GM12873 (cell line): ENCODE data around the gene MYO16.

Experiments
- TF ChIP-seq, protein P1 (sequence below): IDR thresholded peaks from 2 replicates; pipeline ENCODE4 v1.5.1; 2012; ENCODE audit warnings: low read depth, mild to moderate bottlenecking, moderate library complexity, low read length, control low read depth; ENCODE audit not compliant: insufficient read depth; ENCODE audit errors: missing control alignments

Gene MYO16

DNA sequence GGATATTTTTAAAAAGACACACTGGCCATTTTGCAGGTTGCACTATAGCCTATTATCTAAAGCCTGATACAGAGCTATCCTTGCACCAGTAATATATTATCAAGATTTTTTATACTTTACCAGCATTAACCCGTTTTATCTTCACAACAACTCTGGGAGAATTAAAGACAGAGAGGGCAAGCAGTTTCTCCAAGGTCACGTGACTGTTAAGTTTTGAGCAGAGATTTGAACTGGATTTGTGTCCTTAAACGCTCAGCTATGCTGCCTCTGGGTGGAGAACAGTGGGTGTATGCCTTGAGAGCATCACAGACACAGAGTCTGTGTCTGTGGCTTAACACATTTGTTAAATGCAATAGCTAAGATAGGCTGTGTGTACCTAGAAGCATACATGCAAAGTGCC is 147.2 kb downstream of the MYO16 start:
- TF ChIP-seq, protein P1, sequence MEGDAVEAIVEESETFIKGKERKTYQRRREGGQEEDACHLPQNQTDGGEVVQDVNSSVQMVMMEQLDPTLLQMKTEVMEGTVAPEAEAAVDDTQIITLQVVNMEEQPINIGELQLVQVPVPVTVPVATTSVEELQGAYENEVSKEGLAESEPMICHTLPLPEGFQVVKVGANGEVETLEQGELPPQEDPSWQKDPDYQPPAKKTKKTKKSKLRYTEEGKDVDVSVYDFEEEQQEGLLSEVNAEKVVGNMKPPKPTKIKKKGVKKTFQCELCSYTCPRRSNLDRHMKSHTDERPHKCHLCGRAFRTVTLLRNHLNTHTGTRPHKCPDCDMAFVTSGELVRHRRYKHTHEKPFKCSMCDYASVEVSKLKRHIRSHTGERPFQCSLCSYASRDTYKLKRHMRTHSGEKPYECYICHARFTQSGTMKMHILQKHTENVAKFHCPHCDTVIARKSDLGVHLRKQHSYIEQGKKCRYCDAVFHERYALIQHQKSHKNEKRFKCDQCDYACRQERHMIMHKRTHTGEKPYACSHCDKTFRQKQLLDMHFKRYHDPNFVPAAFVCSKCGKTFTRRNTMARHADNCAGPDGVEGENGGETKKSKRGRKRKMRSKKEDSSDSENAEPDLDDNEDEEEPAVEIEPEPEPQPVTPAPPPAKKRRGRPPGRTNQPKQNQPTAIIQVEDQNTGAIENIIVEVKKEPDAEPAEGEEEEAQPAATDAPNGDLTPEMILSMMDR: no peak

DNA sequence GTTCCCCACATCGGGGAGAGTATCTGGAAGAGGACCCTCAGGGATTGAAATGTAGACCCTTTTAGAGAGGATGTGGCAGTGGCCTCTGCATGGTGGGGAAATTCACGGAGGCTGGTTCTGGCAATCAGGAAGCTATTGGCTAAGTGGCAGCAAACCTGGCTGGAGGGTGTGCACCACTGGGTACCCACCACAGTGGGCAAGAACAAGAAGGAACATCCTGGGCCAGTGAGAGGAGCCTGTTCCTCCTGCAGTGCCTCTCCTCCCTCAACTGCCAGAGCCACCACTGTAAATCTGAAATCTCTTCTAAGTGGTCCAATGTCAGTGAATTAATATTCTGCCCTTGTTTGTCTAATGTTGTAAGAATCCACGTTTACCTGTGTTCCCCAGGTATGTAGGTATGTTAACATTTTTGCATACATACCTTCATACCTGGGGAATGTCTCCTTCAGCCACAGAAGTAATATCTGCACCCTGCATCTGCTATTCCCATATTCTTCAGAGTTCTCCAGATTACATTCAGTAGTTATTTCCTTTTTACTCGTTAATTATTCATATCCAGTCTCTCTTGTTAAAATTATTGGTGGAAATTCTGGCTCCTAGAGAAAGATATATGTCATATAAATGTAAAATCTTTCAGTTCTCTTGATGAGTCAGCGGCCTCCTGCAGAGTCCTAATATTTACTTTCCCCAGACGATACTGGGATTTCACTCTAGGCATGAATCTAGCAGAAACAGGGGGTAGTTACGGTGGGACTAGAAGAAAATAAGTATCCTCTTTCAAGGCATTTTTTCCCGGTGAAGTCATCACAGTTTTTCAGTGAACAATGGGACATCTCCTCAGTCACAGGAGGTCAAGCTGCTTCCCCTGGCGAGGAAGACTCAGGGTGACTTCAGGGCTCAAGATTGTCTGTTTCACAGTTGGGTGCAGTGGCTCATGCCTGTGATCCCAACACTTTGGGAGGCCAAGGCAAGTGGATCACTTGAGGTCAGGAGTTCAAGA is 148.3 kb downstream of the MYO16 start:
- TF ChIP-seq, protein P1: no peak

DNA sequence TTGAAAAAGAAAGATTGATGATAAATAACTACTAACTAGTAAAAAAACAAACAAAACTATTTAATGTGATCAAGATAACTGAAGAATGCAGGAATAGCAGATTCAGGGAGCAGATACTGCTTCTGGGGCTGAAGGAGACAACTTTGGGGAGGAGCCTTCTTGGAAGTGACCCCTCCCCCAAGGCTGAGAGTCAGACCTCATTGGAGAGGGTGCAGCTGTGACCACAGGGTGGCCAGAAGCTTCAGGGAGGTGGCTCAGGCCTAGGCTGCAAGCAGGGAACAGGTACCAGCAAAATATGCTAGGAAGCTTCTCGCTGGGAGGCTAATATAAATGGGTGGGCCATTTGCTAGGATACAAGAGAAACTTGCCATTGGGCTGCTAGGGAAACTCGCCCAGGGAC is 149.9 kb downstream of the MYO16 start:
- TF ChIP-seq, protein P1: no peak

DNA sequence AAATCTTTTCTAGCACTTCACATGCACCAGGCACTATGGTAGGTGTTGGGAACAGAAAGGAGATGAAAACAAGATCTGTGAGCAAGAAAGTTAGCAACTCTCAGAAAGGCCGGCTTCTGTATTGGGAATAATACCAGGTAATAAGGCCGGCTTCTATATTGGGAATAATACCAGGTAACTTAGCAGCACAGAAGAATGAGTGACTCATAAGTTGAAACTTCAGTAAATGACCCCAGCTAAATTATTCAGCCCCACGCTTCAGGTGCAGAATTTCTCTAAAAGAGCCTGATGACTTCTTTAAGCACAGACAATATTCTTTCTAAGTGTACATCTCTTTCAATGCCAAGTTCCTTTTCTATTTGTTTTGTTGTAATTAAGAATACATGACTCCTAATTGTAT is 151.3 kb downstream of the MYO16 start:
- TF ChIP-seq, protein P1: no peak

DNA sequence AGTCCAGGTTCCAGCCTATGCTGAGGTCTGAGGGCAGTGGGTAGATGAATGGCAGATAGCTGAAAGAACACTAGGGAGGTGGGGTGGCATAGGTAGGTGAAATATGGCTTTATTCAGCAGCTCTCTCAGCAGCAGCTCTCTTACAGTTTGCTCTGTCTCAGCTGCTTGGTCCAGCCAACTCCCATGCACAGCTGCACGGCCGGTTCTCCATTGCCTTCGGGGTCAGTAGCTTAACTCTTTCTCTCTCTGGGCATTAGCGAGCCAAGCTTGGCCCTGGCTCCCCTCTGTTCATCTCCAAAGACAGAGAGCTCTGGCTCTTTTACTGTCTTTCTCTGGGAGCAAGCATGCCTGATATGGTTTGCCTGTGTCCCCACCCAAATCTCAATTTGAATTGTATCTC is 151.9 kb downstream of the MYO16 start:
- TF ChIP-seq, protein P1: no peak

DNA sequence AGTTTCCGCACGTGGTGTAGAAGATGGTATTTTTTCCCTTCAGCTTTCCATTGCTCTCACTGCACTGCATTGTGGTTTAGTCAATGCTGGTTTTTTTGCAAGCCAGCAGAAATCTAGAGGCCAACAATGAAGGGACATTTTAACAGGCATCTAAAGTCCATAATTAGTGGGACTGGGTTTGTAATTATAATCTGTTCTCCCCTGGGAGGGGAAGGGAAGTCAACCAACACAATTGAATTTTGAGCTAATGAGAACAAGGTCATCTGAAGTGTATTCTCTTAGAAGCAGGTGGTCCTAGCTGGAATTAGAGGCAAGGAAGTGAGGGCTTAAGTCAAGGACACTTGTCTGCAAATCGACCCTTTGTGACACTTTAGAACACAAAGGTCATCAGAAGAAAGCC is 156.4 kb downstream of the MYO16 start:
- TF ChIP-seq, protein P1: no peak

DNA sequence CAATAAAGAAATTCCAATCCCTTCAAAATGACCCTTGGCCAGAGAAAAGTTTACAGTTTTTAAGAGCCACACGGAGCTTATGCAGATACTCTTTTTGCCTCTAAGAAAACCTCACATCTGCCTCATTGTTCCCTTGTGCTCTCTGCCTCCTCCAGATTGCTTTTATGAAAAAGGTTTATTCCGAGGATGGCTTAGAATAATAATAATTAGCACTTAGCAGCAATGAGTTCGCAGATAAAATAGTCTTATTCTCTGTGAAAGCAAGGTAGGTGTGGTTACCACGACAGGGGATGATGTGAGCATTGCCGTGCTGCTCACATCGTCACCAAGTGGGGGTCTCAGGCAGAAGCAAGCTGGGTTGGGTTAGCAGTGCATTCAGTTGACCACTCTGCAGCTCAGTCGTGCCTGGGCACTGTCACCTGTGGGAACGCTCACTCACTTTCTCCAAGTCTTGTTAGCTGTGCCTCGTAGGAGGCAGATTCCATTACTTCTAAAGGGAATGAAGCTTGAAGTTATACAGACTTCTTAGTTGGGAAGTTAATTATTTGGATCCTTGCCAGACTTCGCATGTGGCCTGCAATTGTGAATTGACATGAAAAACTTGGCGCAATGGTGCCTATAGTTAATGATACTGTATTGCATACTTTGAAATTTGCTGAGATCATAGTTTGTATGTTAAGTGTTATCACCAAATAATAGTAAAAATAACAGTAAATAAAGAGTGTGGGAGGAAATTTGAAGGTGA is 157.2 kb downstream of the MYO16 start:
- TF ChIP-seq, protein P1: no peak
